HG03064 (cell line): ENCODE data around the gene KCNH1.
A peak's percentile ranks its signal among the peaks of the same experiment; 100 is the strongest.

Source experiments
- ATAC-seq: cut with Tn5 transposase; IDR thresholded peaks from one replicate; pipeline ENCODE4 v1.9.1; 2021; ENCODE audit warnings: low read depth; ENCODE audit not compliant: unreplicated experiment

Gene KCNH1

GRCh38 chr1:210697185-210697584 is 436.8 kb downstream of the KCNH1 start:
- peak; percentile 11 for ATAC-seq

DNA sequence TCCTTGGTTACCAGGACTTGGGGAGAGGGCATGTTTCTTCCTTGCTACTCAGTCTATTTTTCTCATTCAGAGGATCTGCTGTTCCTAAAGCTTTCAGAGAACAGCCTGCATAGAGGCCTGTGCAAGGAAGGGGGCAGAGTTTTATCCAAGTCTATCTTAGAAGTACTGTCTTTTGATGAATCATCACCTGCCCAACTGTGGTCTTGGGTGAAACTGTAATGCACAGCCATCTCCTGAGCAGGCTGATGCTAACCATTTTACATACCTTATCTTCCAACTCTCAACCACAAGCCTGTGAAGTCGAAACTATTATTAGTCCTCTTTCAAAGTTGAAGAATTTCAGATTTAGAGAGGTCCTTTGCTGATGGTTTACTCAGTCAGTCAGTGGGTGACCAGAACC is 437.2 kb downstream of the KCNH1 start:
- peak; percentile 98 for ATAC-seq

DNA sequence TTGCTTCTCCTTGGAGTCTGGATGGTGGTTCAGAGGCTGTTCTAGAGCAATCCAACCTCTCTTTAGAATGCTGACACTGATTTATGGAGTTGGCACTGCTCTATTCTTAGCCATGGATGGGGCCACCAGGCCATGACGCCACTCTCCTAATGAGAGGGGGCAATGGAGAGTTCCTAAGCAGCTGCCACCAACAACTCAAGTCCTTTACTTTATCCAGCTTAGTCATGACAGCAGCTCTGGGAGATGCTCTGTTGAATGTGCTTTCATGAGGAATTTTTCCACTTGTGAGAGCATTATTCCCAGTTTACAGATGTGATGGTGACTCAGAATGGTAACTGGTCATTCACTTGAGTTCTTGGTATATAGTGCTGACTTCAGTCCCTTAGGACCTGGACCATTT is 438.9 kb downstream of the KCNH1 start:
- no peak for ATAC-seq

DNA sequence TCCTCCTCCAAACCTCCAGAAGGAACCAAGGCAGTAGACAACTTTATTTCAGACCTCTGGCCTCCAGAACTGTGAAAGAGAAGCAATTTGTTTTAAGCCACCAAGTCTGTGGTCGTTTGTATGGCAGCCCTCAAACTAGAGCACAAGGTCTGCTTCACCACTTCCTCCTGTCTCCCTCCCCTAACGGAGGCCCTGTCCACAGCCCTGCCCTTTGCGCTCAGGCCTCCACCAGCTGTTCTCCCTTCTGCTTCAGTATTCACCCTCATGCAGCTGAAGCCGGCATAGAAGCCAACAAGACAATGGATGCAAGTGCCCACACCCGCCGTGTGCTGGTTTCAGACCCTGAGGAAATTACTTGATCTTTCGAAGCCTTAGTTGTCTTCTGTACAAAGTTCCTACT is 441.2 kb downstream of the KCNH1 start:
- no peak for ATAC-seq

GRCh38 chr1:210691039-210691610 is 442.8 kb downstream of the KCNH1 start:
- ATAC-seq: no peak

- ATAC-seq: no peak
These were observed 443.7 kb downstream of the KCNH1 start for GRCh38 chr1:210690236-210690635.

DNA sequence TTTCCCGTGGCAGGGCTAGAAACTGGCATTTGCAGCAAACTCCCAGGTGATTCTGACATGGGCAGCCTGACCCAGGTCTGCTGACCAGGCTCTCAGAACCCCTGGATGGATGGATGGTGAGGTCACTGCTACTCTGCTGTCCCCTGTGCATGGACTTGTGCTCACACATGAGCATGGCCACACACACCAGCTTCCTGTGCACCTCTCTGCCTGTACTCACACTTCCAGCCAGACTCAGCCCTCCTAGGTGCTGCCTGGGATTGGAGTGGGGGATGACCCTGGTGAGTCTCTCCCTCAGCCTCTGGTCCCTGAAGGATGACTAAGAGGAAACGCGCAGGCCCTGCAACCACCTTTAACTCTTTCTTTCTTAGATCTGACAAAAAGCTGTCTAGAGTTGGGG is 444.1 kb downstream of the KCNH1 start:
- ATAC-seq: no peak

DNA sequence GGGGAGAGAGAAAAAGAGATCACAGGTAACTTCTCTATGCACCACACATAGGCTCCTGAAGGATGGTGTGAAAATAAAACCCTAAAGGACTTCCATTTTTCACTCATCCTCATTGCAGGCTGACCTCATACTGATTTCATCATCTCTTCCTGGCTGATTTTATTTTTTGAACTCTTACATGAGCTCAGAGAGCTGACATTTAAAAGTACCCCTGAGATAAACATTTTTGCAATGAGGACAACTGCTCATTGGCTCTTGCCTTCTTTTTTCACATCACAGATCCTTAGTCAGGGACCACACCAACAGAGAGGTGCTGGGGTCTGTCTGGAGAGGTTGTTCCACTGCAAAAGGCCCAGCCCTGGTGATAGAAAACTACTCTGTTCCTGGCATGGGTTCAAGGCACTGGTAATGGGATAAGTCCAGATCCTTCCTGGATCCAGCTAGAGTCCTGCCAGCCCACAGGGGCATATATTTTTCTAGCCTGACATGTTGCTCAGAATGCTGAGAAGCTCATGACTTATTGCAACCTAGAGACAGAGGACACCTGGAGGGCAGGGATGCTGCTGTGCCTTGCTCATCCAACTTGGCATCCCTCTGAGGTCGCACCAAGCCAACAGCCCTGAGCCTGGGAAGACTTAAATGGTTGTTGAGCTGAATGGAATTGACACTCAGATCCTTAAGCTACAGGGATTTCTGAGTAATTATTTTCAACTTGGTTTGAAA is 445.3 kb downstream of the KCNH1 start:
- ATAC-seq: no peak

DNA sequence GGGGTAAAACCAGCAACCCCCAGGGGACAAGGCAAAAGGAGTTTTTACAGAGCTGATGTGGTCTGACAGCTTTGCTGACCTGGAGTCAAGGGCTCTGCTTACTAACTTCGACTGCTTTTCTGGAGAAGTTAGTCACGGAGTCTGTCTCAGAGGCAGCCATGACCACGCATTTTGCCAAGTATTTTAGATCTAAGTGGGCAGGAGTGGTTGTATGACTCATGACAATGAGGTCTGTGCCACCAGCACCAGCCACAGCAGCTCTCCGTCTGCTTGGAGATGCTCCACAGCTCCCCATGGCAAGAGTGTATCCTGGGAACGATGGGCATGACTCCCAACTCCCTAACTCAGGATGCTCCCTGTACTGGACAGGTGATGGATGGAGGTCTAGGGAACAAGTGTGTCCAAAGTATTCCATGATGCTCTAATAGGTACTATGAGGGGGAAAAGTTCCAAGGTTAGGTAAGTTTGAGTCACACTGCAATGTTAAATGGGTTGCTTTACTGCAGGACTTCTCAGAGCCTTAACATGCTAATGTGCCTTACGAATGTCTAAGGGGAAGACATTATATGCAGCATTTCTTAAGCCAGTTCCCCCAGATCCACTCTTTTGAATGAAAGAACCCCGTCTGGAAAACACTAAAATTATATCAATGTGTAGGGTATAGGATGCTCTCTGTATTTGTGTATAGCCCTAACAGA is 446.2 kb downstream of the KCNH1 start:
- no peak for ATAC-seq

GRCh38 chr1:210686841-210687240 is 447.1 kb downstream of the KCNH1 start:
- no peak for ATAC-seq

GRCh38 chr1:210685295-210685650 is 448.7 kb downstream of the KCNH1 start:
- ATAC-seq: no peak

GRCh38 chr1:210684466-210685294 is 449.3 kb downstream of the KCNH1 start:
- peak; percentile 82 for ATAC-seq

DNA sequence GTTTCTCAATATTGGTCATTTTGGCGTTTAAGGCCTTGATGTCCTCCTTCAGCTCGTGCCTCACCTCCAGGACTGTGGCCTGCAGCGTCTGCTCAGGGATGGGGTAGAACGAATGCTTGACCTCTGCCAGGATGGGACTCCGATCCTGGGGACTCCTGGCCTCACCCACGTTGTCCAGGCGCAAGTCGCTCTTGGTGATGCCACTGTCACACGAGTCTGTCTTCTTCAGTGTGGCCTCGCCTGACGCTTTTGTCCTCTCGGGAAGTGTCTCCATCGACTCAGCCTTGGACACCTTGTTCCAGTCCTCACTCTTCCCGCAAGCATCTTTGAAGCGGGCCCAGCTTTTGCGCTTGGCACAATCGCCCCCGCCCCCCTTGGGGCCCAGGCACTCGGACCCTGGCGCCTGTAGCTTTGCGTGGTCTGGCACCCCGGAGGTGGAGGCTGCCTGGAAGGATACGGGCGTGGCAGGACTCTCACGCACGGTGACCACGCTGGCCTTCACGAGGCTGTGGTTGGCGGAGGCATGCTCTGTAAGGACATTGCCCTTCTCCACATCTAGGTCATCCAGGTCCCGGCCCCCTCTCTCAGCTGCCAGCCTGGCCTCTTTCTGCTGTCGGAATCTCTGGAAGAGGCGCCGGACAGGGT is 450.4 kb downstream of the KCNH1 start:
- ATAC-seq: no peak

GRCh38 chr1:210681158-210681557 is 452.8 kb downstream of the KCNH1 start:
- ATAC-seq: no peak

DNA sequence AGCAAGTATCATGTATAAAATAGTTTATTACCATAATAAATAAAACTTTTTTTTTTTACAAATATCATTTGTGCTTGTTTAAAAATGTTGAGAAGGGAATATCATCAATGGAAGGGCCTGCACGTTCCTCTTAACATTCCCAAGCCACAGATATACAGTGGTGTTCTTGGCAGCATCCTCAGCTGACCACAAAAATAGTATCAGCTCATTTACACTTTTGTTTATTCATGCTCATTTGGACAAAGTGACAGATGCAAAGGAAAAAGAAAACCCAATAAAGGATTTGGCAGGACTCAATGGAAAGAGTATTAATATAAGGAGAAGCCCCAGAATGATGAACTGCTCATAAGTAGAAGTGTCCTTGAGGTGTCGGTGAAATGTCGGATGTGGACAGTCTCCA is 455.6 kb downstream of the KCNH1 start:
- ATAC-seq: no peak

DNA sequence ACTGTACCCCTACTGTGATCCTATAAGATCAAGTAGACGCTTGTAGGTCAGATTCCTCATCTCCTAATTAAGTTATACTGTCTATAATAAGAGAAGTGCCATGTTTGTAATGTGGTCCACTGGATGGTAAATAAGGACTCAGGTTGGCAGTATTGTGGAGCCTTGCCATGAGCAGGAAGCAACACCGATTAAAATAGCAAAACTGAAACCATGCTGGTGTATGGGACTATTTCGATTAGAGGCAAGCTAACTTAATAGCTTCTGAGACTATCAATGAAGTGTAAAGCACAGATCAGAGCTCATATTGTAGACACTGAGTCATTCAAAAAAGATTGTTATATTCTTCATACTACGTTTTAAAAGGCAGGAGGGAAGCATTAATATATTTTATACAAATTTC is 456.4 kb downstream of the KCNH1 start:
- ATAC-seq: no peak

DNA sequence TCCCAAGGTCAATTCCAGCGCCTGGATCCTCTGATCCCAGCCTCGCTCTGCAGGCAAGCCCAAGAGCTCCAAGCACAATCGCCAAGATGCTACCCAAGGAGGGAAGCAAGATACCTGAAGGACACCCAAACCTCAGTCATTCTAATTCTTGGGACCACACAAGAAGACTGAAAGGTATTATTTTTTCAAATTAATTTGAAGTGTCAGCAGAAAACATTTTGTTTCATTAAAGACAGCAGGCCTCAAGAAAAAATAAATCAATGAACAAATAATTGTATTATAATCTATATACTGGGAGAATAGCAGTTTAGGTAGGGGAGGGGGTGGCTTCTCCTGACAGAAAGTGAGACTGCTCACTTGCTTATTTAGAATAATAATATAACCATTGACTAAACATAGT is 457.4 kb downstream of the KCNH1 start:
- no peak for ATAC-seq

DNA sequence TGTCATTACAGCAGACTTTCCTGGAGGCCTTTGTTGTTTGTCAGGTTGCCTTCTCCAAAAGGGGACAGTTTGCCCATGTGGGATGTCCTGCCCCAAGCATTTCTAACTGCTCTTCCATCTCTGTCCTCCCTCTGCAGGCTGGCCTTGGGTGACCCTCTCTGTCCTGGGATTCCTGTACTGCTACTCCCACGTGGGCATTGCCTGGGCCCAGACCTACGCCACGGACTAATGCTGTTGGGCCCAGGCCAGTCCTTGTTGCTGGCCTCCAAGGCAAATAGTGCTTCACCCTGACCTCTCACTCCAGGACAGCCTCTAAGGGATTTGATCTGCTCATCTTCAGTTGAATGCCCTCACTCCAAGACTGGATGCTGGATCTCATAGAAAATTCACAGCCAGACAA is 459.8 kb downstream of the KCNH1 start:
- no peak for ATAC-seq

GRCh38 chr1:210669951-210670350 is 464.0 kb downstream of the KCNH1 start:
- ATAC-seq: no peak

- no peak for ATAC-seq
These were observed 470.0 kb downstream of the KCNH1 start for GRCh38 chr1:210663730-210664573.
